HCT116 (cell line): Measurements from ENCODE around the gene REEP3. TPM values are rescaled to one million over a fixed set of nuclear protein-coding genes. Genes with fewer than 3 reads are reported as not detected.

ENCODE experiments used
- ATAC-seq: fragments of 200-7000 bp; cut with Tn5 transposase; 2 replicates; pipeline ENCODE4 v1.9.1; 2020; ENCODE audit warnings: mild to moderate bottlenecking, moderate library complexity
- BruUV-seq: library from RNA; stranded (reverse); fragments of 400-500 nt; replicated peaks from 2 replicates; lab custom pipeline; 2021; lab: Mats Ljungman, UMichigan
- CTCF ChIA-PET: fragments of 300-600 bp; sonication (Branson Sonifier 250); formaldehyde crosslinking; loops from one replicate; lab custom pipeline; 2021; ENCODE audit warnings: antibody characterized with exemption; lab: Charles Lee
- POLR2A ChIA-PET: fragments of 300-600, 350-600 bp; sonication (Branson Sonifier 250); formaldehyde crosslinking; loops from one replicate; lab custom pipeline; 2021; ENCODE audit warnings: antibody characterized with exemption; lab: Charles Lee
- RAD21 ChIA-PET, 2 experiments: fragments of 300-600 bp; sonication (Branson Sonifier 250); formaldehyde crosslinking; loops; one replicate each; lab custom pipeline; 2023; ENCODE audit warnings: low total read pairs in 2 of 2; ENCODE audit not compliant: uncharacterized antibody in 2 of 2, unreplicated experiment in 2 of 2, low non-redundant PET in 1 of 2; lab: Charles Lee
- DNase-seq: peaks from one replicate; pipeline ENCODE4 v3.0.0-alpha.2; 2010; ENCODE audit warnings: low read depth, low spot score
- H2AFZ ChIP-seq: fragments of 200-600 bp; shearing (Covaris generic), sonication (generic); 2 replicates; pipeline ENCODE4 v1.6.1; 2017; ENCODE audit warnings: low read depth, mixed run types, mixed read lengths, antibody characterized with exemption, low read length; ENCODE audit not compliant: poor library complexity, severe bottlenecking
- H3K27ac ChIP-seq: 2 replicates; pipeline ENCODE4 v1.5.1; 2012; ENCODE audit warnings: low read depth, low read length
- H3K27me3 ChIP-seq: fragments of 200-600 bp; sonication (generic); 2 replicates; pipeline ENCODE4 v1.6.1; 2016; ENCODE audit warnings: mixed run types, low read length, mixed read lengths; ENCODE audit not compliant: insufficient read depth
- H3K36me3 ChIP-seq, 2 experiments: fragments of 200-500 bp in 1 of 2; fragments of 200-600 bp in 1 of 2; sonication (Bioruptor generic) in 1 of 2; sonication (generic) in 1 of 2; 2 replicates each; pipeline versions ENCODE4 v1.5.1 to v1.6.1; 2014 to 2016; ENCODE audit warnings: low read length in 2 of 2, inconsistent platforms in 1 of 2, mixed read lengths in 1 of 2, mixed run types in 1 of 2; ENCODE audit not compliant: insufficient read depth in 2 of 2, control insufficient read depth in 1 of 2
- H3K4me1 ChIP-seq, 2 experiments: fragments of 200-600 bp in 1 of 2; sonication (generic) in 1 of 2; 2 replicates each; pipeline versions ENCODE4 v1.5.1 to v1.6.1; 2012 to 2017; ENCODE audit warnings: low read length in 2 of 2, inconsistent platforms in 1 of 2, mild to moderate bottlenecking in 1 of 2, mixed read lengths in 1 of 2, mixed run types in 1 of 2, moderate library complexity in 1 of 2; ENCODE audit not compliant: insufficient read depth in 2 of 2, control insufficient read depth in 1 of 2
- H3K4me2 ChIP-seq: fragments of 200-600 bp; sonication (generic); 2 replicates; pipeline ENCODE4 v1.6.1; 2017; ENCODE audit warnings: mixed run types, low read length, mixed read lengths
- H3K4me3 ChIP-seq, 2 experiments: fragments of 200-600 bp in 1 of 2; sonication (generic) in 1 of 2; replicated peaks in 1 of 2; 2 replicates each; pipeline ENCODE4 v1.5.1; 2011 to 2016; ENCODE audit warnings: low read length in 2 of 2, control low read depth in 1 of 2, low read depth in 1 of 2, mild to moderate bottlenecking in 1 of 2, mixed read lengths in 1 of 2, mixed run types in 1 of 2
- H3K79me2 ChIP-seq: fragments of 200-600 bp; sonication (generic); 2 replicates; pipeline ENCODE4 v1.6.1; 2017; ENCODE audit warnings: mild to moderate bottlenecking, mixed run types, low read length, moderate library complexity, mixed read lengths; ENCODE audit not compliant: insufficient read depth
- H3K9ac ChIP-seq: fragments of 200-600 bp; sonication (generic); 2 replicates; pipeline ENCODE4 v1.6.1; 2016; ENCODE audit warnings: low read length, mixed read lengths
- H3K9me2 ChIP-seq: fragments of 200-600 bp; sonication (generic), shearing (Covaris generic); 2 replicates; pipeline ENCODE4 v1.6.1; 2017; ENCODE audit warnings: mixed run types, mild to moderate bottlenecking, moderate library complexity; ENCODE audit not compliant: insufficient read depth
- H3K9me3 ChIP-seq, 2 experiments: fragments of 200-500 bp in 1 of 2; fragments of 200-600 bp in 1 of 2; sonication (Bioruptor generic) in 1 of 2; sonication (generic) in 1 of 2; 2 replicates each; pipeline ENCODE4 v1.6.1; 2014 to 2017; ENCODE audit warnings: low read length in 2 of 2, mixed read lengths in 2 of 2, inconsistent platforms in 1 of 2, low read depth in 1 of 2, mild to moderate bottlenecking in 1 of 2, mixed run types in 1 of 2, moderate library complexity in 1 of 2; ENCODE audit not compliant: control insufficient read depth in 1 of 2, insufficient read depth in 1 of 2
- H4K20me1 ChIP-seq: fragments of 200-600 bp; sonication (generic), shearing (Covaris generic); 2 replicates; pipeline ENCODE4 v1.6.1; 2017; ENCODE audit warnings: mixed run types, mild to moderate bottlenecking, moderate library complexity; ENCODE audit not compliant: insufficient read depth
- CEBPB ChIP-seq: IDR thresholded peaks from 2 replicates; pipeline ENCODE4 v1.6.1; 2012; ENCODE audit warnings: low read depth
- EZH2phosphoT487 ChIP-seq: fragments of 200-600 bp; IDR thresholded peaks from 2 replicates; pipeline ENCODE4 v1.6.1; 2018; ENCODE audit warnings: antibody characterized with exemption, borderline replicate concordance
- POLR2AphosphoS5 ChIP-seq: IDR thresholded peaks from 2 replicates; pipeline ENCODE4 v1.6.1; 2011; ENCODE audit warnings: mild to moderate bottlenecking, low read depth, low read length, moderate library complexity
- ZFX ChIP-seq: fragments of 450-650 bp; IDR thresholded peaks from 2 replicates; pipeline ENCODE4 v1.6.1; 2017
- intact Hi-C: fragments of 100-400 bp; cut with micrococcal nuclease; formaldehyde crosslinking; loops from 2 replicates; pipeline ENCODE4 v1.10.0; 2022
- total RNA-seq: library from RNA; stranded (reverse); gene quantifications from one replicate; pipeline ENCODE4 v1.2.1, GENCODE V29; 2021; ENCODE audit not compliant: unreplicated experiment
- TF ChIP-seq, protein P1 (sequence below), 3 experiments: fragments of 200-600 bp in 1 of 3; sonication (generic) in 1 of 3; IDR thresholded peaks in 2 of 3; conservative IDR thresholded peaks in 1 of 3; 2 replicates each; pipeline ENCODE4 v1.5.1; 2012 to 2017; ENCODE audit warnings: low read depth in 2 of 3, low read length in 2 of 3, antibody characterized with exemption in 1 of 3, borderline replicate concordance in 1 of 3, control low read depth in 1 of 3, mild to moderate bottlenecking in 1 of 3, mixed read lengths in 1 of 3, mixed run types in 1 of 3, moderate library complexity in 1 of 3; ENCODE audit not compliant: insufficient read depth in 1 of 3

Gene REEP3
- total RNA-seq, 1 experiment from 2014 or later = 41.3 TPM

DNA sequence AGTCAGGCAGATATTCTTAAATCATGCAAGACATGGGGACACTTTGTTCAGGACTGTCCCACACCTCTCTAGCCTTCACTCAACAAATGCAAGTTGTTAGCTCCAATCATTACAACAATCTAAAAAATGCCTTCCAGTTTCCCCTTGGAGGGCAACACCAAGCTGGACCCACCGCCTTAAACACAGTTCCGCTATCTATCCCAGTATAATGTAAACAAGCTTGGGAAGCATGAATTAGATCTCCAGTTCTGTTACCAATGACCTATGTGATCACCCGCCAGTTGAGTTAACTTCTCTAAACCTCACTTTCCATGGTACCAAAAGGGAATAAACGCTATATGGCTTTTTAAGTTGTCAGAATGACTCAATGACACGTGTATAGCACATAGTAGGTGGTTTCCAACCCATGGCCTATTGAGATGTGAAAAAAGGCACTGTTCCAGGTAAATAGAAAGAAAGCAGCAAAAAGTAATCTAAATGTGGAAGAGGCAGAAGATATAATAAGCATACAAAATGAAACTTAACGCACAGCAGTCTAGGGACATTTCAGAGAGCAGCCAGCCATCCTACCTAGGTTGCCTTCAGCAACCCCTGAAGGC lies 2.4 kb upstream of the REEP3 start:
- Histone ChIP-seq H3K79me2 (peaks cover 91% of the 10 kb centered on the region), H3K9me2 (no peaks in the 10 kb centered on the region), H3K4me1 (peaks cover 32 to 48% of the 10 kb centered on the region in 2 experiments), H3K9me3 (peaks cover 0 to 3% of the 10 kb centered on the region in 2 experiments; a peak in 1 of 4 replicates), H3K4me3 (no peak overlapping the region), H2AFZ (no peak overlapping the region), H3K27ac (no peak overlapping the region), H3K36me3 (no peaks in the 10 kb centered on the region), H4K20me1 (no peaks in the 10 kb centered on the region; the same call in 1 of the 2 replicates), H3K27me3 (no peaks in the 10 kb centered on the region), H3K9ac (no peak overlapping the region), H3K4me2 (no peak overlapping the region)
- ChIA-PET RAD21 (no interaction called here), CTCF (no interaction called here), POLR2A (no interaction called here)
- TF ChIP-seq, protein P1, sequence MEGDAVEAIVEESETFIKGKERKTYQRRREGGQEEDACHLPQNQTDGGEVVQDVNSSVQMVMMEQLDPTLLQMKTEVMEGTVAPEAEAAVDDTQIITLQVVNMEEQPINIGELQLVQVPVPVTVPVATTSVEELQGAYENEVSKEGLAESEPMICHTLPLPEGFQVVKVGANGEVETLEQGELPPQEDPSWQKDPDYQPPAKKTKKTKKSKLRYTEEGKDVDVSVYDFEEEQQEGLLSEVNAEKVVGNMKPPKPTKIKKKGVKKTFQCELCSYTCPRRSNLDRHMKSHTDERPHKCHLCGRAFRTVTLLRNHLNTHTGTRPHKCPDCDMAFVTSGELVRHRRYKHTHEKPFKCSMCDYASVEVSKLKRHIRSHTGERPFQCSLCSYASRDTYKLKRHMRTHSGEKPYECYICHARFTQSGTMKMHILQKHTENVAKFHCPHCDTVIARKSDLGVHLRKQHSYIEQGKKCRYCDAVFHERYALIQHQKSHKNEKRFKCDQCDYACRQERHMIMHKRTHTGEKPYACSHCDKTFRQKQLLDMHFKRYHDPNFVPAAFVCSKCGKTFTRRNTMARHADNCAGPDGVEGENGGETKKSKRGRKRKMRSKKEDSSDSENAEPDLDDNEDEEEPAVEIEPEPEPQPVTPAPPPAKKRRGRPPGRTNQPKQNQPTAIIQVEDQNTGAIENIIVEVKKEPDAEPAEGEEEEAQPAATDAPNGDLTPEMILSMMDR (IDR thresholded peaks at IDR 0.05 in 2 of 3, conservative IDR thresholded peaks at IDR 0.05 in 1 of 3; ENCODE audit: borderline replicate concordance in 1 of 3, insufficient read depth in 1 of 3, low read depth in 2 of 3, low read length in 2 of 3) = no peak
- TF ChIP-seq ZFX (no peak), CEBPB (no peak), EZH2phosphoT487 (no peak), POLR2AphosphoS5 (no peak)
- ATAC-seq = no peak
- no TSS peak for BruUV-seq
- intact Hi-C loops = no loop called here
- no peak for DNase-seq
